DOHH2 (cell line): ENCODE data around the gene MAPRE3.

Experiments
- H3F3A ChIP-seq: fragments of 200-600 bp; sonication (generic), shearing (Covaris generic); 2 replicates; pipeline ENCODE4 v1.6.0; 2016; ENCODE audit warnings: antibody characterized with exemption, mild to moderate bottlenecking; ENCODE audit not compliant: control insufficient read depth, insufficient read depth
- H3K27ac ChIP-seq: fragments of 200-600 bp; sonication (generic); 2 replicates; pipeline ENCODE4 v1.5.1; 2014; ENCODE audit warnings: low read depth, mild to moderate bottlenecking, low read length, moderate library complexity
- H3K27me3 ChIP-seq: fragments of 200-600 bp; sonication (generic); 2 replicates; pipeline ENCODE4 v1.6.1; 2014; ENCODE audit warnings: mild to moderate bottlenecking, low read length, mixed read lengths; ENCODE audit not compliant: control insufficient read depth
- H3K36me3 ChIP-seq: fragments of 200-600 bp; sonication (generic); 2 replicates; pipeline ENCODE4 v1.6.1; 2014; ENCODE audit warnings: mild to moderate bottlenecking, low read length, moderate library complexity, mixed read lengths; ENCODE audit not compliant: control insufficient read depth
- H3K4me1 ChIP-seq: fragments of 200-600 bp; sonication (generic); 2 replicates; pipeline ENCODE4 v1.6.1; 2014; ENCODE audit warnings: mild to moderate bottlenecking, low read length, mixed read lengths; ENCODE audit not compliant: control insufficient read depth
- H3K4me2 ChIP-seq: fragments of 200-600 bp; sonication (generic); 2 replicates; pipeline ENCODE4 v1.6.0; 2014; ENCODE audit warnings: mild to moderate bottlenecking, low read length, moderate library complexity
- H3K4me3 ChIP-seq: fragments of 200-600 bp; sonication (generic); 2 replicates; pipeline ENCODE4 v1.5.1; 2014; ENCODE audit warnings: mild to moderate bottlenecking, low read length, mixed read lengths
- H3K79me2 ChIP-seq: fragments of 200-600 bp; sonication (generic); 2 replicates; pipeline ENCODE4 v1.6.1; 2014; ENCODE audit warnings: mild to moderate bottlenecking, low read length, mixed read lengths; ENCODE audit not compliant: control insufficient read depth
- H3K9me2 ChIP-seq: fragments of 200-600 bp; sonication (generic); replicated peaks from 2 replicates; pipeline ENCODE4 v1.6.1; 2014; ENCODE audit warnings: mild to moderate bottlenecking, low read length, mixed read lengths; ENCODE audit not compliant: control insufficient read depth
- H3K9me3 ChIP-seq: fragments of 200-600 bp; sonication (generic); 2 replicates; pipeline ENCODE4 v1.6.1; 2014; ENCODE audit warnings: antibody characterized with exemption, low read length, mixed read lengths; ENCODE audit not compliant: control insufficient read depth, insufficient read depth
- H4K20me1 ChIP-seq: fragments of 200-600 bp; sonication (generic); 2 replicates; pipeline ENCODE4 v1.6.0; 2014; ENCODE audit warnings: low read depth, mild to moderate bottlenecking, antibody characterized with exemption, low read length, moderate library complexity; ENCODE audit not compliant: control insufficient read depth, insufficient read depth
- CTCF ChIP-seq: fragments of 200-600 bp; sonication (generic); IDR thresholded peaks from one replicate; pipeline ENCODE4 v1.5.1; 2014; ENCODE audit warnings: antibody characterized with exemption, mild to moderate bottlenecking, low read depth, low read length; ENCODE audit not compliant: poor library complexity, severe bottlenecking
- EZH2phosphoT487 ChIP-seq: fragments of 200-600 bp; sonication (generic); IDR thresholded peaks from 2 replicates; pipeline ENCODE4 v1.6.1; 2017; ENCODE audit warnings: borderline replicate concordance, mild to moderate bottlenecking, antibody characterized with exemption, low read length, moderate library complexity, mixed read lengths

The MAPRE3 gene

GRCh38 chr2:26975102-26975501, 4.7 kb downstream of the MAPRE3 start:
- Histone ChIP-seq H3K9me2 (no peaks in the 10 kb centered on the region), H3K4me3 (no peak overlapping the region), H4K20me1 (no peaks in the 10 kb centered on the region), H3K9me3 (no peaks in the 10 kb centered on the region), H3F3A (no peaks in the 10 kb centered on the region), H3K36me3 (no peaks in the 10 kb centered on the region), H3K79me2 (no peaks in the 10 kb centered on the region), H3K4me2 (no peak overlapping the region), H3K4me1 (peaks cover 7% of the 10 kb centered on the region), H3K27me3 (peaks cover 56% of the 10 kb centered on the region), H3K27ac (no peak overlapping the region)
- TF ChIP-seq CTCF (no peak), EZH2phosphoT487 (no peak)

DNA sequence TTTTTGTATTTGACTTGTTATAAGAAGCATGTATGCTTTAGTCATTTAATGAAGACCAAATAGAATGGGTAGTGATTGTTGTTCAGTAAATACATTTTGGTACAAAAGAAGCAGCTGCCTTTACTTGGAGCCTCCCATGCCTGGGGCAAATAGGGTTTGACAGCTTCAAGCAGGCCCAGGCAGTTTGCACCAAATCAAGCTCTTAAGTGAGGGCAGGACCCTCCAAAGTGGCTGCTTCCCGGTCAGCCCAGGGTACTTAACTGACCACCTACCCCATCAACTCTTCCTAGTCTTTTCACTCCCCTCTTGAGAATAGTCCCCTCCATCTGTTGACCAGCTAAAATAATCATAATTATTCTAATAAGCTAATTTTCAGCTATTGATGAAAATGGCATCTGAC, 5.2 kb downstream of the MAPRE3 start:
- Histone ChIP-seq H3K27me3 (peaks cover 53% of the 10 kb centered on the region), H3K4me1 (peaks cover 7% of the 10 kb centered on the region), H3K9me2 (no peaks in the 10 kb centered on the region), H3F3A (no peaks in the 10 kb centered on the region), H3K79me2 (no peaks in the 10 kb centered on the region), H3K36me3 (no peaks in the 10 kb centered on the region), H3K9me3 (no peaks in the 10 kb centered on the region), H3K4me3 (no peak overlapping the region), H3K27ac (no peak overlapping the region), H3K4me2 (no peak overlapping the region), H4K20me1 (no peaks in the 10 kb centered on the region)
- TF ChIP-seq EZH2phosphoT487 (no peak), CTCF (no peak)

- H3K27ac ChIP-seq = no peak overlapping the region
- no peaks in the 10 kb centered on the region for H3K9me2 ChIP-seq
- H3K4me2 ChIP-seq = no peak overlapping the region
- no peaks in the 10 kb centered on the region for H3K36me3 ChIP-seq
- H4K20me1 ChIP-seq = no peaks in the 10 kb centered on the region
- H3K27me3 ChIP-seq = peaks cover 49% of the 10 kb centered on the region
- H3K79me2 ChIP-seq = no peaks in the 10 kb centered on the region
- TF ChIP-seq EZH2phosphoT487 (no peak), CTCF (no peak)
- no peaks in the 10 kb centered on the region for H3K9me3 ChIP-seq
- peaks cover 2% of the 10 kb centered on the region for H3K4me1 ChIP-seq
- H3F3A ChIP-seq = no peaks in the 10 kb centered on the region
- H3K4me3 ChIP-seq = no peak overlapping the region
These were observed 5.8 kb downstream of the MAPRE3 start for GRCh38 chr2:26976237-26976636.

DNA sequence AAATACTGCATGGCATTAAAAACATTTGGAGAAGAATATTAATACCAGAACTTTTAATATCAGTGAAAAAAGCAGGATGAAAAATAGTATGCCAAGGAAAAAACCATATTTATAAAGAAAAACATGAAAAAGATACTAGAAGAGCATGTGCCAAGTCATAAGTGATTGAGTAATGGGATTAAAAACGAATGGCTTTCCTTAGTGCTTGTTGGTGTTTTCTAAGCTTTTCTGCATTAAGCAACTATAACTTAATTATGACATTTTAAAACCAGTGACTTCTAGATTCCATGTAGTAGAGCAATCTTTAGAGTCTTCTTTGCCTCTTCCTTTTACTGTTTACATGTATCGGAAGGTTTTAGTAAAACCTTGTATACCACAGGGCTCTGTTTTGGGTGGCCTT, 6.6 kb downstream of the MAPRE3 start:
- Histone ChIP-seq H3K79me2 (no peaks in the 10 kb centered on the region), H3K9me3 (no peaks in the 10 kb centered on the region), H3K4me1 (no peaks in the 10 kb centered on the region), H3K4me2 (no peak overlapping the region), H3K4me3 (no peak overlapping the region), H3K9me2 (no peaks in the 10 kb centered on the region), H4K20me1 (no peaks in the 10 kb centered on the region), H3K27me3 (peaks cover 43% of the 10 kb centered on the region), H3K36me3 (no peaks in the 10 kb centered on the region), H3F3A (no peaks in the 10 kb centered on the region), H3K27ac (no peak overlapping the region)
- no peak for TF ChIP-seq EZH2phosphoT487
- no peak for TF ChIP-seq CTCF
